ENCODE measurements around the gene RAPGEF1.

The RAPGEF1 gene

DNA sequence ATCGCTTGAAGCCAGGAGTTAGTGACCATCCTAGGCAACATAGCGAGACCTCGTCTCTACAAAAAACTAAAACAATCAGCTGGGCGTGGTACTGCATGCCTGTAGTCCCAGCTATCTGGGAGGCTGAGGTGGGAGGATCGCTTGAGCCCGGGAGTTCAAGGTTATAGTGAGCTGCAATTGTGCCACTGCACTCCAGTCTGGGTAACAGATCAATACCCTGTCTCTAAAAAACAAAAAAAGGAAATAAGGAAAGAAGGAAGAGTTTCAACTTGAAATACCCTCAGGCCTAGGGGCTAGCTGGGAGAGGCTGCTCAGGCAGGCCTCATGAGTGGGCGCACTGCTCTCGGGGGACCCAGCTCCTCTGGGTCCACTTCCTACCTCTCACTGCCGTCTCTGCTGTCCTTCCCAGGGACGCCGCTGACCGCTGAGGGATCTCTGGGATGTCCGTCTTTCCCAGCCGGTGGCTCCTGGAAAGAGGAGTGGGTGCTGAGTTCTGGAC, 138.1 kb downstream of the RAPGEF1 start:
- no peak for DNase-seq

- DNase-seq = no peak
Measured at GRCh38 chr9:131598121-131598520, 141.8 kb downstream of the RAPGEF1 start.

DNA sequence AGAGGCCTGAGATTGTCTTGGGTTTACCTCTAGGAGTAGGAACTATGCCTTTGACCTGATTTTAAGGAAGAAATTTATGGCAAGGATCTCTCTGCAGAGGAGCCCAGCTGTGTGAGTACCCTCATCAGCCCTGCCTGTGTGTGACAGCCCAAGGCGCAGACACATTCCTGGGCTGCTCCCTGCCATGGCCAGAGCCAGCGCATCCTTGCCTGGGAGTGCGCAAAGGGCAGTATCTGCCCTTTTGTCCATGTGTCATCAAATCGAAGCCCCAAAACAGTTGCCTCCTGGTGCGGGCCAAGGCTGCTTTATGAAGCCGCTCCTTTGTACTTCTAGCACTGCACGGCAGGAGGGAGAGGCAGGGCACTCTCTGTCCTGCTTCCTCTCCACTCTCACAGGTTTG, 142.6 kb downstream of the RAPGEF1 start:
- no peak for DNase-seq

GRCh38 chr9:131596430-131596743, 143.5 kb downstream of the RAPGEF1 start:
- no peak for DNase-seq

DNA sequence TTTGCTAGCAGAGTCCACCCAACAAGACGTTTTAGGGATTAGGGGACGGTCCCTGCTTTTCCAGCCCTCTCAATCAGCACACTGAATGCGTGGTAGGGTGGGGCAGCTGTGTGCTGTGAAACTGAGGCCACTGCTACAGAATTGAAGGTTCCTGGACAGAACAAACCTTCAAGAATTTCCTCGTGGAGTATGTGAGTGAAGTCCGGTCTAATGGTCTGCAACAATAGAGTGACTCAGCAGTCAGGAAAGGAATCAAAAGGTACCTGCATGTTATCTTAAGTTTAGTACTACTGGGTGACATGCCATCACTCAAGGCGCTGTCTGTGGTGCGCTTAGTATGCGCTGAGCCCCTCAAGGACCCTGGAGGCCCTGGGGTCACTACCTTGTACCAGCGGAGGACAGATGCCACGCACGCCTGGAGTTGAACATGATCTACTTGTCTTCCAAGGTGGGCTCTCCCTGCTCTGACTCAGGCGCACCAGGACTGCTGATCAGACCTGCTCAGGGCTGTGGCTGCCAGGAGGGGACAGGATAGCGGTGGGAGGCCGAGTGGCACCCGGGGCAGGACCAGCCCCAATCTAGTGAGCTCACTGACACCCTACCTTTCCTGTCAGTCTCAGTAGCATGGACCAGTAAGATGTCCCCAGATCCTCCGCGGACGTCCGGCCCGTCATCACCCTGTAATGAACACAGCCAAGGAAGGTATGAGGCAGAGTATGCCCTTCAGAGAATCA, 144.0 kb downstream of the RAPGEF1 start:
- DNase-seq = no peak

GRCh38 chr9:131594906-131595665, 144.8 kb downstream of the RAPGEF1 start:
- no peak for DNase-seq

- DNase-seq = no peak
Measured at GRCh38 chr9:131593936-131594665, 145.8 kb downstream of the RAPGEF1 start.

GRCh38 chr9:131593091-131593820, 146.6 kb downstream of the RAPGEF1 start:
- DNase-seq = no peak

DNA sequence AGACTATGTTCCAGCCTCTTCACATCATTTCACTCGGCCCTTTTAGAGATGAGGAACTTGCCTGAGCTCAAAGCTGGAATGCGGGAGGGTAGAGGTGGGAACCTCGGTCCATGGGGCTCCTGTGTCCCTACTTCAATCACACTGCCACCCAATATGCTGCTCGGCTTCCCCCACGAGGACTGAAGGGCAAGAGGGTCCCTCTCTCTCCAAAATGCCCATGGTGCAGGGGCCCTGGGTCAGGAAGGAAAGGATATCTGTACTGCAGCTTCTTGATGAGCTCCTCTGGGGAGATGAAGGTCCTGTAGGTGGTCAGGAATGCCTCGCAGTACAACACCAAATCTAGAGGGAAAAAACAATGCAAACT, 148.0 kb downstream of the RAPGEF1 start:
- DNase-seq = no peak

GRCh38 chr9:131590907-131591844, 148.7 kb downstream of the RAPGEF1 start:
- peak; percentile 3 for DNase-seq

DNA sequence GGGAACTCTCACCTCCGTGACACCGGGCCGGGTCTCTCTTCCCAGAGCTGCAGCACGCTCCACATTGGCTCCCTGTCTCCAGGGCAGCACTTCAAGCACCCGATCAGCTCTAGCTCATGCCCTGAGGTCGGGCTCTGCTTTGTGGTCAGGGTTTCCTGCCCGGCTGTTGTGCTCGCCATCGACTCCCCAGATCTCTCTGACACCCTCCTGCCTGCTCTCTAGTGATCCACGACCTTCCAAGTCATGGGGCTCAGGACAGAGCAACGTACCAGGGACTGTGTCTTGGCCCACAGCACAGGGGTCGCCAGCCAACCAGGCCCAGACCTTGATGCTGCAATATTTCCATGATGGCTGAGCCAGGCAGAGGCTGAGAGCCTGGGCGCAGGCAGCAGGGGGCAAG, 149.4 kb downstream of the RAPGEF1 start:
- no peak for DNase-seq

DNA sequence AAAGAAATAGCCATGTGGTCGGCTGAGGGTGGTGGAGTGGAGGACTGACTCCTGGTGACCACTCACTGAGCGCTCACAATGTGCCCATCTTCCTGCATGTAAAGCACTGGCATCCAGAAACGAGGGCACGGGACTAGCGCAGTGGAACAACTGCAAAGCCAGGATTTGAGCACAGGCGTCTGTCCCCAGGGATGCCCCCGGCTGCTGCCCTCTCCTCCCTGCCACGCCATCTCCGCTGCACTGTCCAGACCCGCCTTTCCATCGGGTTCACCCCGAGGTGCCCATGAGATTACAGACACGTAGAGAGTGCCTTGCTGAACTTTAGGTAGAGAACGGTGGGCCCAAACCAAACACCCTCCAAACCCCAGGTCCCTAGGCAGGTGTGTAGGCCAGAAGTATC, 149.9 kb downstream of the RAPGEF1 start:
- DNase-seq = no peak

GRCh38 chr9:131589124-131589711, 150.7 kb downstream of the RAPGEF1 start:
- DNase-seq = peak; percentile 30

GRCh38 chr9:131588396-131588795, 151.5 kb downstream of the RAPGEF1 start:
- no peak for DNase-seq

GRCh38 chr9:131587906-131588305, 152.0 kb downstream of the RAPGEF1 start:
- no peak for DNase-seq

DNA sequence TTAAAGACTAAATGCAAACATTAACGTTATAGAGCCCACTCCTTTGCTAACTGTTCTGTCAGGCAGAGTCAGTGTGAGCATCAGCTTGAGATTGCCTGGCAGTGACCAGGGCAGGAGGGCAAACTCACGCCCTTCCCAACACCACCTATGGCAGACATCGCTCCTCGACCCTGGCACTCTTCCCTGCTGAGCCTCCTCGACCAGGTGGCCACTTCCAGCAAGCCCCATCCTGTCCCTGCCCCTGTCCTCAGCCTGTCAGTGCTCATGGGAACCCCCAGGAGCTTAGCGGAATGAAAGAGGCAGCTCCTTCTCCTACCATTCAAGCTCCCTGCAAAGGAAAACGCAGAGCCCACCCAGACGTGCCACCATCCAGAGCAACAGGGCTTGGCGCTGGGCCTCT, 152.5 kb downstream of the RAPGEF1 start:
- DNase-seq = no peak

DNA sequence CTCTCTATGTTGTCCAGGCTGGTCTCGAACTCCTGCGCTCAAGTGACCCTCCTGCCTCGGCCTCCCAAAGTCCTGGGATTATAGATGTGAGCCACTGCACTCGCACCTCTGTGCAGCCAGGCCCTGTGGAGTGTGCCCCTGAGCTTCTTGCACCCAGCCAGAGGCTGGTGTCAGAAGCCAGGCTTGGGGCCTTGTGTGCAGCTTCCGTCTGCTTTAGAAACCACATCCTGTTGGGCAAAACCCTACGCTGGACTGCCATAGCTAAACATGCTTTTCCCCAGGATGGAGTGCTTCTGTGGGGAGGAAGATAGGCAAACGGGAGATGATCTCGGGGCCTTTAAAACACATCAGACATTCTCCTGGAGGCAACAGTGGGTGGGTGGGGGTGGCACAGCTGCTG, 154.5 kb downstream of the RAPGEF1 start:
- no peak for DNase-seq

DNA sequence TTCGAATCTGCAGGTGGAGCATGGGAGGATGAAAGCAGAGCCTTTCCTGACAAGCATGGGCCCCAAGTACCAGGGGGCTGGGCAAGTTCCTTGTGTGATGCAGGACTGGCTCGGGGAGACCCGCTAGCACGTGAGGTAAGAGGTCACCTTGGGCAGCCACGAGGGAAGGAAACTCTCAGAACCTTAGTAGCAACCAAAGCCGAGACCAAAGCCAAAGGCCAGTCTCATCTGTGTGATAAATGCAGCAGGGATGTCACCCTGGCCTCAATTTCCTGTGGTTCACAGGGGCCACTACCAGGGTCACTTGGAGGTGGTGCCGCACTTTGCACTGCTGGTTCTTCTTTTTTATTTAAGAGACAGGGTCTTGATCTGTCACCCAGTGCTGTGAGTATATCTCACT, 155.0 kb downstream of the RAPGEF1 start:
- DNase-seq = no peak

DNA sequence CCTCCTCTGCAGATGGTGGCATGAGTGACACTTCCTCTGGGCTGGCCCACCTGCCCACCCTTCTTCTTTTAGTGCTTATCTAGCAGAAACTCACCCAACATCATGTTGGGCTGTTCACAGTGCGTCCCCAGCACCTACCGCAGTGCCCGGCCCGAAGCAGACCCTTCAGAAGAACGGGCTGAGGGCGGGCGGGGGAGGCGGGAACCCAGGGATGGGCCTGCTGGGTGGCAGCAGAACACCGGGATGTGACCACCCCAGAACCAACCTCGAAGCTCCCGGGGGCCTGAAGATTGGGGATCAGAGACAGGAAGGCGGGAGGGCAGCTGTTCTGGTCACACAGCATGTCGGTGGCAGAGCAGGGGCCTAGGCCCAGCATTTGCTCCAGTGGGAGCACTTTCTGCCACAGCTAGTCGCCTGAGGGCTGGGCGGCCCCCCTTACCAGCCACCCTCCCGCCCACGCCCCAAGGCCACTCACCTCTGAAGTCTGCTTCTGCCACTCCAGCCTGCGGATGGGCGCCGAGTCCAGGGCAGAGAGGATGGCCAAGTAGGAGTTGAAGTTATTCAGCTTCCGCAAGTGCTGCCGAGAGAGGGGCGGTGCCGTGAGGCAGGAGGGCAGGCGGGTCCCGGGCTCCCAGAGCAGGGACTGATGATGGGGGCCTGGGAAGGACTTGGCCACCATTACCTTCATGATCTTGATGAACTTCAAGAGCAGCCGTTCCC, 155.9 kb downstream of the RAPGEF1 start:
- no peak for DNase-seq

- no peak for DNase-seq
Measured at GRCh38 chr9:131583337-131583645, 156.6 kb downstream of the RAPGEF1 start.
